K562 (cell line): ENCODE data around the gene EFS. TPM values are rescaled to one million over a fixed set of nuclear protein-coding genes. Genes with fewer than 3 reads are reported as not detected.
A peak's percentile ranks its signal among the peaks of the same experiment; 100 is the strongest.

Source experiments
- ATAC-seq: fragments of 200-7000 bp; cut with Tn5 transposase; 3 replicates; pipeline ENCODE4 v1.9.1; 2020; ENCODE audit warnings: moderate library complexity
- BruUV-seq: library from RNA; stranded (reverse); fragments of 400-500 nt; replicated peaks from 2 replicates; lab custom pipeline; 2021; lab: Mats Ljungman, UMichigan
- CTCF ChIA-PET: fragments of 300-600 bp; formaldehyde crosslinking; extraction: SDS; loops from one replicate; lab custom pipeline; 2021; ENCODE audit warnings: low intra/inter-chr PET ratio; lab: Yijun Ruan, JAX
- POLR2A ChIA-PET: fragments of 300-600, 350-650 bp; sonication (Branson Sonifier 250); formaldehyde crosslinking; extraction: SDS; loops from one replicate; lab custom pipeline; 2021; ENCODE audit warnings: antibody characterized with exemption, inconsistent platforms; lab: Yijun Ruan, JAX
- DNase-seq, 4 experiments: peaks; one replicate each; pipeline versions ENCODE4 v3.0.0 to v3.0.0-alpha.2; 2011 to 2018; ENCODE audit warnings: low spot score in 3 of 4, mixed read lengths in 3 of 4; ENCODE audit errors: extremely low read depth in 1 of 4
- FAIRE-seq: peaks from 2 replicates; lab custom pipeline; 2011; peaks lifted over from hg19 to GRCh38; lab: Jason Lieb, UNC
- H2AFZ ChIP-seq: 2 replicates; pipeline ENCODE4 v1.6.0; 2011; ENCODE audit warnings: low read depth, low read length, control low read depth, inconsistent platforms
- H3K27ac ChIP-seq: fragments of 200-600 bp; 3 replicates; pipeline ENCODE4 v1.8.0; 2011; ENCODE audit warnings: low read depth, mild to moderate bottlenecking, control low read depth, inconsistent platforms, low read length, moderate library complexity, mixed read lengths; ENCODE audit errors: extremely low read depth
- H3K27me3 ChIP-seq, 2 experiments: fragments of 300-600 bp in 1 of 2; 2 replicates in 1 of 2; 3 replicates in 1 of 2; pipeline versions ENCODE4 v1.6.0 to v1.8.0; 2011; ENCODE audit warnings: inconsistent platforms in 2 of 2, low read length in 2 of 2, mild to moderate bottlenecking in 1 of 2, mixed read lengths in 1 of 2, moderate library complexity in 1 of 2; ENCODE audit not compliant: control insufficient read depth in 2 of 2, insufficient read depth in 2 of 2
- H3K36me3 ChIP-seq: fragments of 300-600 bp; 3 replicates; pipeline ENCODE4 v1.8.0; 2011; ENCODE audit warnings: mild to moderate bottlenecking, low read length, inconsistent platforms; ENCODE audit not compliant: control insufficient read depth, insufficient read depth
- H3K4me1 ChIP-seq, 2 experiments: fragments of 200-600 bp in 1 of 2; replicated peaks in 1 of 2; 2 replicates in 1 of 2; 3 replicates in 1 of 2; pipeline versions ENCODE4 v1.5.1 to v1.8.0; 2011; ENCODE audit warnings: inconsistent platforms in 2 of 2, low read length in 2 of 2, mild to moderate bottlenecking in 1 of 2, mixed read lengths in 1 of 2, moderate library complexity in 1 of 2; ENCODE audit not compliant: control insufficient read depth in 2 of 2, insufficient read depth in 2 of 2
- H3K4me2 ChIP-seq: 2 replicates; pipeline ENCODE4 v1.6.1; 2011; ENCODE audit warnings: low read length, control low read depth, inconsistent platforms, mixed read lengths; ENCODE audit not compliant: insufficient read depth
- H3K4me3 ChIP-seq: fragments of 200-600 bp; sonication (generic), shearing (Covaris generic); 2 replicates; pipeline ENCODE4 v1.5.1; 2016; ENCODE audit warnings: control low read depth, inconsistent platforms
- H3K79me2 ChIP-seq: fragments of 200-600 bp; 3 replicates; pipeline ENCODE4 v1.8.0; 2011; ENCODE audit warnings: low read length, inconsistent platforms; ENCODE audit not compliant: control insufficient read depth, insufficient read depth
- H3K9ac ChIP-seq, 2 experiments: 2 replicates each; pipeline versions ENCODE4 v1.6.0 to v1.6.1; 2011; ENCODE audit warnings: low read depth in 2 of 2, low read length in 2 of 2, control low read depth in 1 of 2, inconsistent platforms in 1 of 2, mild to moderate bottlenecking in 1 of 2, mixed read lengths in 1 of 2; ENCODE audit not compliant: insufficient read depth in 1 of 2
- H3K9me1 ChIP-seq: one replicate; pipeline ENCODE4 v1.6.0; 2011; ENCODE audit warnings: inconsistent platforms, mild to moderate bottlenecking, low read length, moderate library complexity; ENCODE audit not compliant: control insufficient read depth, insufficient read depth
- H3K9me3 ChIP-seq: replicated peaks from 2 replicates; pipeline ENCODE4 v1.5.1; 2011; ENCODE audit warnings: low read depth, low read length, inconsistent platforms; ENCODE audit not compliant: control insufficient read depth, insufficient read depth
- H4K20me1 ChIP-seq: replicated peaks from 2 replicates; pipeline ENCODE4 v1.6.1; 2011; ENCODE audit warnings: low read length, inconsistent platforms, mixed read lengths; ENCODE audit not compliant: control insufficient read depth, insufficient read depth
- BMI1 ChIP-seq: fragments of 150-350 bp; IDR thresholded peaks from 2 replicates; pipeline ENCODE4 v1.6.1; 2014; ENCODE audit warnings: low read length
- BRCA1 ChIP-seq, 2 experiments: fragments of 450-650 bp in 1 of 2; sonication (generic) in 1 of 2; formaldehyde crosslinking in 1 of 2; IDR thresholded peaks; 2 replicates each; pipeline versions ENCODE4 v1.5.0 to v1.6.1; 2017 to 2020; ENCODE audit warnings: mild to moderate bottlenecking in 1 of 2, missing genetic modification reagents in 1 of 2
- CHD2 ChIP-seq: IDR thresholded peaks from 2 replicates; pipeline ENCODE4 v1.6.1; 2011; ENCODE audit warnings: low read depth, low read length
- DIDO1 ChIP-seq: fragments of 450-650 bp; IDR thresholded peaks from 2 replicates; pipeline ENCODE4 v1.6.1; 2016; ENCODE audit warnings: low read depth, missing biosample characterization, missing genetic modification characterization
- EGR1 ChIP-seq: fragments of 450-650 bp; conservative IDR thresholded peaks from 2 replicates; pipeline ENCODE4 v1.6.1; 2017; ENCODE audit warnings: mild to moderate bottlenecking
- EP400 ChIP-seq: fragments of 450-650 bp; IDR thresholded peaks from 2 replicates; pipeline ENCODE4 v1.6.1; 2017; ENCODE audit warnings: antibody characterized with exemption, mild to moderate bottlenecking, moderate library complexity
- MAX ChIP-seq: sonication (generic); formaldehyde crosslinking; IDR thresholded peaks from 2 replicates; pipeline ENCODE4 v1.9.0; 2022; ENCODE audit warnings: mild to moderate bottlenecking, missing genetic modification reagents
- MBD2 ChIP-seq: sonication (generic); IDR thresholded peaks from 2 replicates; pipeline ENCODE4 v1.6.1; 2016; ENCODE audit warnings: low read depth, borderline replicate concordance
- NFE2L1 ChIP-seq: fragments of 450-650 bp; IDR thresholded peaks from 2 replicates; pipeline ENCODE4 v1.6.1; 2016; ENCODE audit warnings: missing genetic modification characterization, low read depth, mild to moderate bottlenecking, missing compliant biosample characterization, moderate library complexity, borderline replicate concordance
- OTX1 ChIP-seq: fragments of 450-650 bp; formaldehyde crosslinking; IDR thresholded peaks from 2 replicates; pipeline ENCODE4 v1.4.0; 2022; ENCODE audit warnings: mild to moderate bottlenecking
- PHF21A ChIP-seq: fragments of 450-650 bp; IDR thresholded peaks from 2 replicates; pipeline ENCODE4 v1.6.1; 2017; ENCODE audit warnings: low read depth, borderline replicate concordance
- XRCC3 ChIP-seq: fragments of 450-650 bp; IDR thresholded peaks from 2 replicates; pipeline ENCODE4 v1.6.1; 2017; ENCODE audit warnings: mild to moderate bottlenecking, moderate library complexity
- ZEB2 ChIP-seq: fragments of 450-650 bp; IDR thresholded peaks from 2 replicates; pipeline ENCODE4 v1.6.1; 2016
- ZNF655 ChIP-seq: fragments of 250-450 bp; sonication (Bioruptor Pico); IDR thresholded peaks from 2 replicates; pipeline ENCODE4 v1.5.0; 2021
- WGBS: fragments of 100-300 bp; shearing (Covaris generic); methylation state at CpG from one replicate; pipeline ENCODE4 v1.1.6; 2016; ENCODE audit warnings: low coverage, mixed read lengths; ENCODE audit not compliant: insufficient coverage; ENCODE audit errors: missing lambda C conversion rate; 5-methylcytosine and 5-hydroxymethylcytosine counted together
- in situ Hi-C: fragments of 300-500 bp; cut with MboI; formaldehyde crosslinking; loops from 4 replicates; pipeline ENCODE4 v1.15.0; 2018; ENCODE audit warnings: inconsistent platforms, mixed read lengths
- intact Hi-C: fragments of 100-400 bp; cut with micrococcal nuclease; formaldehyde crosslinking; loops from 2 replicates; pipeline ENCODE4 v1.14.2; 2022
- polyA plus RNA-seq, 8 experiments: library from polyadenylated mRNA; depleted of rRNA in 4 of 8; stranded (reverse) in 5 of 8; unstranded in 3 of 8; fragments of >200 nt; fragmentation: Nextera tagmentation in 2 of 8; fragmentation: Illumina TruSeq in 1 of 8; extraction: Ambion mirVana in 2 of 8; extraction: Trizol in 1 of 8; gene quantifications; 2 replicates each; pipeline versions ENCODE4 v1.2.1 to v1.2.3, GENCODE V29; 2011 to 2014; ENCODE audit warnings: inconsistent platforms in 1 of 8, missing spikeins in 1 of 8
- total RNA-seq, 7 experiments: library from RNA; depleted of rRNA in 6 of 7; stranded (reverse); fragments of >200 nt in 6 of 7; fragmentation: Illumina TruSeq in 2 of 7; extraction: Trizol in 2 of 7; gene quantifications; 2 replicates each; pipeline versions ENCODE4 v1.2.1 to v1.2.3, GENCODE V29; 2011 to 2021; ENCODE audit warnings: low replicate concordance in 1 of 7
- TF ChIP-seq, protein P1 (sequence below): sonication (generic); formaldehyde crosslinking; IDR thresholded peaks from 2 replicates; pipeline ENCODE4 v1.8.1; 2023; ENCODE audit warnings: mild to moderate bottlenecking, missing genetic modification reagents

The EFS gene
- total and polyA plus RNA-seq, 9 of the 15 experiments (the other 6 are each of a cell fraction or from before 2014, with no cell fraction given), result 0.01 to 0.03 TPM; not detected in 7

DNA sequence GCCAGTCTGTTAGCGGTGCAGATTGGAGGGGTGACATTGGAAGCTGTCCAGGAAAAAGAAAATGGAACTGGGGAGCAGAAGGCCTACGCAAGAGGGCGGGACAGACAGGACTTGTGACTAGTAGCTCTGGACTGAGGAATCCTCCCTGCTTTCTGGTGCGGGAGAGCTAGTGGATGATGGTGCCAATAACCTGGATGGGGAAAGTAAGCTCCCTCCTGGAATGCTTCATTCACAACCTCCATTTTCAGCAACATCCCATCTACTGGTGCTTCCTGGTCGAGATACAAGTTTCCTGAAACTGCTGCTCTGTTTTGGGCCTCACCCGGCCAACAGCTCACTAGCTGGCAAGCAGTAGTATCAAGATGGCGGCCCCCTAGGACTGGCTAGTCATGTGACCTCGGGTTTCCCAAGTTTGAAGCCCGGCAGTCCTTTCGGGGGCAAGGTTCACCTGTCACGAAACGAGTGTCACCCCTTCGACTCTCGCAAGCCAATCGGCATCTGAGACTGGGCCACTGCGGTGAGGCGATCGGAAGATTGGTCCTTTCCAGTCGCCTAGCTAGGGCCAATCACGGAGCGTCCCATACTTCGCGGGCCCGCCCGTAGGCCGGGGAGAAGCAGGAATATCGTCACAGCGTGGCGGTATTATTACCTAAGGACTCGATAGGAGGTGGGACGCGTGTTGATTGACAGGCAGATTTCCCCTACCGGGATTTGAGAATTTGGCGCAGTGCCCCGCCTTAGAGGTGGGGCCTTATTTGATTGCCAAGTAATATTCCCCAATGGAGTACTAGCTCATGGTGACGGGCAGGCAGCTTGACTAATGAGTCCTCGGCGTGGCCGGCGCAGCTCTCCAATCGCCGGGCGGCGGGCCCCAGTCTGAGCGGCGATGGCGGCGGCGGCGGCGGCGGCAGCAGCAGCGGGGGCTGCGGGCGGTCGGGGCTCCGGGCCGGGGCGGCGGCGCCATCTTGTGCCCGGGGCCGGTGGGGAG lies 44.1 kb downstream of the EFS start, which contains the start of gene PABPN1:
Gene PABPN1, plus strand, starts transcription at position 874 of the 988 bp plus-strand sequence. Its CDS starts 13 bp downstream, at position 887.
- Histone ChIP-seq H3K4me1 (peaks cover 11 to 17% of the 10 kb centered on the region in 2 experiments; a peak in 4 of 5 replicates), H3K9ac (peak within 1 kb of the TSS; percentile 97 to 100), H3K9me1 (no peaks in the 10 kb centered on the region), H3K9me3 (no peaks in the 10 kb centered on the region), H3K4me3 (peak within 1 kb of the TSS; percentile 90), H3K27ac (peak within 1 kb of the TSS; percentile 97), H4K20me1 (no peaks in the 10 kb centered on the region; the same call in 1 of the 2 replicates), H3K36me3 (peaks cover 53% of the 10 kb centered on the region; the same call in 2 of the 3 replicates), H3K4me2 (peak within 1 kb of the TSS; percentile 99), H2AFZ (peak within 1 kb of the TSS; percentile 95), H3K79me2 (peaks cover 34% of the 10 kb centered on the region), H3K27me3 (no peaks in the 10 kb centered on the region)
- in situ Hi-C loops, result no loop called here
- BruUV-seq, result TSS peak; percentile 93
- CTCF ChIA-PET, result interaction anchor here (0.6 to 1.1 kb wide), 3 partner anchors 56 to 201 kb away, joined by 3 to 4 read pairs (median 3); no protein-coding TSS in a partner anchor
- peak; percentile 99 for FAIRE-seq
- intact Hi-C loops, result loop anchor here (2.0 to 10.0 kb wide), 3 partner anchors 14 to 234 kb away; partner anchors contain the start of genes BCL2L2, THTPA and ZFHX2
- peak; percentile 93 to 100 (median 95) for DNase-seq
- ATAC-seq, result peak; percentile 94
- WGBS, result 3% methylated on average over 50 of the region's 63 CpGs
- POLR2A ChIA-PET, result interaction anchor here (0.6 to 3.9 kb wide), 34 partner anchors 10 to 875 kb away, joined by 3 to 30 read pairs (median 4); partner anchors contain the start of genes BCL2L2, C14orf119, HAUS4 and HOMEZ
- TF ChIP-seq CHD2 (peak; percentile 90), MAX (CRISPR knock-in tag) (peak; percentile 39; the same call in 1 of the 2 replicates), OTX1 (peak; percentile 60; the same call in 1 of the 2 replicates), NFE2L1 (tag) (no peak), EP400 (peak; percentile 91), BMI1 (no peak), DIDO1 (tag) (peak; percentile 63; the same call in 1 of the 2 replicates), ZNF655 (CRISPR knock-in tag) (no peak), PHF21A (peak; percentile 5; the same call in 1 of the 2 replicates), ZEB2 (0 out of 2 replicates have a peak, but pooled peaks have one; percentile 52), XRCC3 (no peak), MBD2 (peak; percentile 97), EGR1 (0 out of 2 replicates have a peak, but pooled peaks have one; percentile 2), BRCA1 (IDR thresholded peaks at IDR 0.05) (no peak), BRCA1 (CRISPR knock-in tag; IDR thresholded peaks at IDR 0.05) (no peak)
- TF ChIP-seq, protein P1, sequence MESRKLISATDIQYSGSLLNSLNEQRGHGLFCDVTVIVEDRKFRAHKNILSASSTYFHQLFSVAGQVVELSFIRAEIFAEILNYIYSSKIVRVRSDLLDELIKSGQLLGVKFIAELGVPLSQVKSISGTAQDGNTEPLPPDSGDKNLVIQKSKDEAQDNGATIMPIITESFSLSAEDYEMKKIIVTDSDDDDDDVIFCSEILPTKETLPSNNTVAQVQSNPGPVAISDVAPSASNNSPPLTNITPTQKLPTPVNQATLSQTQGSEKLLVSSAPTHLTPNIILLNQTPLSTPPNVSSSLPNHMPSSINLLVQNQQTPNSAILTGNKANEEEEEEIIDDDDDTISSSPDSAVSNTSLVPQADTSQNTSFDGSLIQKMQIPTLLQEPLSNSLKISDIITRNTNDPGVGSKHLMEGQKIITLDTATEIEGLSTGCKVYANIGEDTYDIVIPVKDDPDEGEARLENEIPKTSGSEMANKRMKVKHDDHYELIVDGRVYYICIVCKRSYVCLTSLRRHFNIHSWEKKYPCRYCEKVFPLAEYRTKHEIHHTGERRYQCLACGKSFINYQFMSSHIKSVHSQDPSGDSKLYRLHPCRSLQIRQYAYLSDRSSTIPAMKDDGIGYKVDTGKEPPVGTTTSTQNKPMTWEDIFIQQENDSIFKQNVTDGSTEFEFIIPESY (CRISPR knock-in tag), result peak; percentile 45; the same call in 1 of the 2 replicates
